ENCODE results near the gene PYDC1.
"Not testable (repeated sequence)": the region's sequence is repeated elsewhere in the genome, so short reads cannot be mapped to it uniquely, and the experiment has no call there.

The PYDC1 gene

DNA sequence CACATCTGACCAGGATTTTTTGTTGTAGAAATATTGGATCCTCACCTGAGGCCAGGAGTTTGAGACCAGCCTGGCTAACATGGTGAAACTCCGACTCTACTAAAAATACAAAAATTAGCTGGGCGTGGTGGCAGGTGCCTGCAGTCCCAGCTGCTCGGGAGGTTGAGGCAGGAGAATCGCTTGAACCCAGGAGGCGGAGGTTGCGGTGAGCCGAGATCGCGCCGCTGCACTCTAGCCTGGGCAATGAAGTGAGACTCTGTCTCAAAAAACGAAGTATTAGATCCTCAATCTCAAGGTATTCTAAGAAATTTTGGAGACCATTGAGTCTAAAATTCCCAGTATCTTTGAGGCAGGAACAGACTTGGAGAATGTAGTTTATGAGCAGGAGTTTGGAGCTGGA lies 21.1 kb downstream of the PYDC1 start:
- not testable (repeated sequence) for DNase-seq

GRCh38 chr16:31194898-31195297 lies 22.0 kb downstream of the PYDC1 start:
- no peak for DNase-seq

GRCh38 chr16:31193874-31194273 lies 23.1 kb downstream of the PYDC1 start:
- DNase-seq, result no peak

- DNase-seq, result no peak
These were observed 23.9 kb downstream of the PYDC1 start for GRCh38 chr16:31192856-31193642.

- no peak for DNase-seq
These were observed 25.1 kb downstream of the PYDC1 start for GRCh38 chr16:31191697-31192428.

DNA sequence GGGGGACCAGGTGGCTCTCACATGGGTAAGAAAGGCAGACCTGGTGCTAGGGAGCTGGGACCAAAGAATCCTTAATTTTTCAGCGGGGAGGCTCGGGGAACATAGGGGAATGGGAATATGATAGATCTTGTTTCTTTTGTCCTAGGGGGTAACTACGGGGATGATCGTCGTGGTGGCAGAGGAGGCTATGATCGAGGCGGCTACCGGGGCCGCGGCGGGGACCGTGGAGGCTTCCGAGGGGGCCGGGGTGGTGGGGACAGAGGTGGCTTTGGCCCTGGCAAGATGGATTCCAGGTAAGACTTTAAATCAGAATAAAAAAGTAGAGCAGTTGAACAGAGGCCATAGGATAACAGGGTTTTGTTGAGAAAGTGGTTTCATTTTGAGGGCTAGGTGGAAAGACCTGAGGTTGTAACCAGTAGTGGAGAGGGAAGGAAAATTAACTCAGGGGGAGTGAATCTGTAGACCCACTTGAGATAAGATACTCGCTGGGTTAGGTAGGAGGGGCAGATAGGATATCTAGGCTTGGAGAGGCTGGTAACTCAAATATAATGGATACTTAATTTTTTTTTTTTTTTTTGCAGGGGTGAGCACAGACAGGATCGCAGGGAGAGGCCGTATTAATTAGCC lies 26.0 kb downstream of the PYDC1 start:
- no peak for DNase-seq

DNA sequence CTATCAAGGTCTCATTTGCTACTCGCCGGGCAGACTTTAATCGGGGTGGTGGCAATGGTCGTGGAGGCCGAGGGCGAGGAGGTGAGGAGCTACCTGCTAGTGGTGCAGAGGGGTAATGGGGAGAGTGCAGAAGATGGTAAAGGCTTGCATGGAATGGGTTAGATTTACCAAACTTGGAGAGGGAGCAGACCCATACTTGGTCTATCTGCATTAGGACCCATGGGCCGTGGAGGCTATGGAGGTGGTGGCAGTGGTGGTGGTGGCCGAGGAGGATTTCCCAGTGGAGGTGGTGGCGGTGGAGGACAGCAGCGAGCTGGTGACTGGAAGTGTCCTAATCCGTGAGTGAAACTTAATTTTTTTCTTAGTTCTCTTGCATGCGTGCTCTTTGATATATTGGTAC lies 26.9 kb downstream of the PYDC1 start:
- no peak for DNase-seq

DNA sequence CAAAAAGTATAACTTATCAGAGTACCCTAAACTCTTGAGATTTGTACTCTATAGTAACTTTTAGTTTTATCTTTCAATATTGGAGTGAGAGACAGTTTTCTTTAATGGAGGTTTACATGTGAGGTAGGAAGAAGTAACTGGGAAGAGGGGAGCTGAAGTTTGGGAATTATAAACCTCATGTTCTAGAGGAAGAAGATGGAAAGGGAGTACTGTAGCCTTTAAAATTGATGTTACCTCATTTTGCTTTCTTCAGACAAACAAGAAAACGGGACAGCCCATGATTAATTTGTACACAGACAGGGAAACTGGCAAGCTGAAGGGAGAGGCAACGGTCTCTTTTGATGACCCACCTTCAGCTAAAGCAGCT lies 27.5 kb downstream of the PYDC1 start:
- no peak for DNase-seq

- DNase-seq, result no peak
These were observed 28.2 kb downstream of the PYDC1 start for GRCh38 chr16:31188450-31189411.

DNA sequence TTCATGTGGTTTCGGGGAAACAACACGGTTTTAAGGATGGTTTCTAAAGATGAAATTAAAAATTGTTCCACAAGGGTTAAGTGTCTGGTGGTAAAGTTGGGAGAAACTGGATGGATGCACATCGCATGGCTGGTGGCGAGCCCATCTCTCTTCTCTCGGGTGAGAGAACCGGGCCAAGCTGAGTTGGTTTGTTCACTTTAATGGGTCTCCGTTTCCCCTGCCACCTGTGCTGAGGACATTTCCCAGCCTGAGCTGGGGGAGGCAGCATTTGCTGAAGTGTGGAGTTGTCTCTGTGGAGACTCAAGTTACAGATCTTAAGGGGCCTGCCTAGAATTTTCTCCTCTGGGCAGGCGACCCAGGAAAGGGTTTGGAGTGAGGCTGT lies 29.1 kb downstream of the PYDC1 start:
- DNase-seq, result no peak

DNA sequence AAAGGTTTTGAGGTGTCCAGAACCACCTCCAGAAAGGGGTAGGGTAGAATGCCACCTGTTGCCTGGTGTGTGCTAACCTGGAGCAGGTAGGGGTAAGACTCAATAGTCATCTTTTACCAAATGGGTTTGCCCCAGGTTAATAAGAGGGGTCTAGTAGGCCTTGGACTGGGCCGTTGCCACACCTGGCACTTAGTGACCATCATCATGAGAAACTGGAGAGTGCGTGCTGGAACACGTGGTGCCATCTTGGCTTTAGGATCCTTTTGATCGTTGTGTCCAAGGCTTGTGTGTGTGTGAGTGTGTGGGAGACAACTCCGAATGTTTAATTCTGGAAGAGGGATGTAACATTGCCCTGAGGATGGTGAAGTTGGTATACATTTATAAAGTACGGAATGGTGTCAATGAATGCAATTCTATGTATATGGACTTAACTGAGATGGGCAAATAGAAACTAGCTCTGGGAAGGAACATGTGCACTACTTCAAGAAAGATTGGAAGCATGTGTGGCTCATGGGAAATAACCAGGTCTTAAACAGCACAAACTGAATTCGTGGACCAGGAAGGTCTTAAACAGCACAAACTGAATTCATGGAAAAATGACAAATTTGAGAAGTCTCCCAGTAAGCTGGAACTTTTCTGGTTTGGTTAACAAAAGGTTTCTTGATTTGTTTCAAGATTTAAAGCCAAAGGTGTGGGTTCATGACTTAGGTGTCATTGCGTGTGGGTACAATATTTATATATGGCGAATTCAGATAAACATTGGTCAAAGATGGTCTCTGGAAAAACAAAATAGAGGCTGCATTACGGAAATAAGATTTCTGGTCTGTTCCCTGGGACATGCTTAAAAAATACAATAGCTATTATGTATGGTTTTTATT lies 29.8 kb downstream of the PYDC1 start:
- no peak for DNase-seq

DNA sequence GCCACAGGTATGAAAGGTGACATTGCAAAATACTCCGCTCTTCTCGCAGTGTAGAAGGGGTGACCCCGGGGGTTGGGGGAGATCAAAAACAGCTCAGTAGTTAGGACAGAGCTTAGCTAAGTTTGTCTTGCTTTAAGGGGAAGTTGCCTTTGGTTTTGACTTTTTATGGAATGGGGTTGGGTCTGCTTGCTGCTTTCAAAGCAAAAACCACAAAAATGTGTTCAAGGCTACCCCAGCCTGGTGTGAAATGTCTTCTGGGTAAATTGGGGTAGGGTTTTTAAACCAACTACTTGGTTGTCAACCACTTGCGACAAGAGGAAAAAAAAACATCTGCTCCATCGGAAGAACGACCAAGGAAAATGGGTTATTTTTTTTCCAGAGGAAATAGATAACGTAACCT lies 30.8 kb downstream of the PYDC1 start:
- no peak for DNase-seq

- DNase-seq, result no peak
These were observed 31.6 kb downstream of the PYDC1 start for GRCh38 chr16:31185339-31185738.

- DNase-seq, result no peak
These were observed 32.0 kb downstream of the PYDC1 start for GRCh38 chr16:31184888-31185287.

DNA sequence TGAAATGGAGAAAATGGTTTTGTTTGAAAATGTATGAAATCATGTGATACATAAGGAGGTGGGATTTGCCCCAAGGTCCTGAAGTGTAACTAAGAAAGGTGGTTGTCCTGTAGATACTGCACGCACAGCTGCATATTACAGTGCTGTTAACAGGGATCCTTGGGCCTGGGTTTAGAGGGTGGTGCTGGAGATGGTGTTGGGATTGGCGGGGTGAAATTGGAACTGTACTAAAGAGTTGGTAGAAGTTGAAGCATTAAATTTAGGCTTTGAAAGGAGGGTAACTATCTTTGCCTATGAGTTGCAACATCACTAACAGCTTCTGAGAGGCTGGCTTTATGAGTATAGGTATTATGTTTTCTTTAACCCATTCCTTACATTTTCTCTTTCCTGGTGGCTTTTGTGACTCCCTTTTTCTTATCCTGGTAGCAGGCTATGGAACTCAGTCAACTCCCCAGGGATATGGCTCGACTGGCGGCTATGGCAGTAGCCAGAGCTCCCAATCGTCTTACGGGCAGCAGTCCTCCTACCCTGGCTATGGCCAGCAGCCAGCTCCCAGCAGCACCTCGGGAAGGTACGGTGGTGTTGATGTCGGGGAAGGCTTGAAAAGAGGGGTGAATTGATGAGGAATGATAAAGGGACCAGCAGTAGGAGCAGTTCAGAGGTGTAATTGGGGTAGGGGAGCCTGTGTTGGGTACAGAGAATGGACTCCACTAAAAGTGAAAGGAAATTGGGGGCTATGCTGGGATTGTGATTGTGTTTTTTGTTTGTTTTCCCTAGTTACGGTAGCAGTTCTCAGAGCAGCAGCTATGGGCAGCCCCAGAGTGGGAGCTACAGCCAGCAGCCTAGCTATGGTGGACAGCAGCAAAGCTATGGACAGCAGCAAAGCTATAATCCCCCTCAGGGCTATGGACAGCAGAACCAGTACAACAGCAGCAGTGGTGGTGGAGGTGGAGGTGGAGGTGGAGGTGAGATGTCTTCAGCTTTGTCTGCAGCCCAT lies 33.2 kb downstream of the PYDC1 start:
- DNase-seq, result no peak

DNA sequence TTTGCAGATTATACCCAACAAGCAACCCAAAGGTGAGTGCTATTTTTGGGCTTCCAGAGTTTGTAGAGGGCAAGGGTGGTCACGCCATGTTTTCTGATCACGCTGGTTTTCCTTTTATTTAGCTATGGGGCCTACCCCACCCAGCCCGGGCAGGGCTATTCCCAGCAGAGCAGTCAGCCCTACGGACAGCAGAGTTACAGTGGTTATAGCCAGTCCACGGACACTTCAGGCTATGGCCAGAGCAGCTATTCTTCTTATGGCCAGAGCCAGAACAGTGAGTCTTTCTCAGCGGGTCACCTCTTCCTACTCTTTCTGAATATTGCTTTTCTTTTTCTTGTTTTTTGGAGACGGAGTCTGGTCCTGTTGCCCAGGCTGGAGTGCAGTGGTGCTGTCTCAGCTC lies 34.5 kb downstream of the PYDC1 start:
- DNase-seq, result no peak

GRCh38 chr16:31181102-31181830 lies 35.7 kb downstream of the PYDC1 start:
- no peak for DNase-seq

- DNase-seq, result peak; percentile 83
These were observed 37.0 kb downstream of the PYDC1 start, which contains the start of gene FUS for GRCh38 chr16:31179747-31180459. Gene FUS, plus strand, starts transcription at chr16:31180139. Its CDS starts 76 bp downstream, at chr16:31180215.

DNA sequence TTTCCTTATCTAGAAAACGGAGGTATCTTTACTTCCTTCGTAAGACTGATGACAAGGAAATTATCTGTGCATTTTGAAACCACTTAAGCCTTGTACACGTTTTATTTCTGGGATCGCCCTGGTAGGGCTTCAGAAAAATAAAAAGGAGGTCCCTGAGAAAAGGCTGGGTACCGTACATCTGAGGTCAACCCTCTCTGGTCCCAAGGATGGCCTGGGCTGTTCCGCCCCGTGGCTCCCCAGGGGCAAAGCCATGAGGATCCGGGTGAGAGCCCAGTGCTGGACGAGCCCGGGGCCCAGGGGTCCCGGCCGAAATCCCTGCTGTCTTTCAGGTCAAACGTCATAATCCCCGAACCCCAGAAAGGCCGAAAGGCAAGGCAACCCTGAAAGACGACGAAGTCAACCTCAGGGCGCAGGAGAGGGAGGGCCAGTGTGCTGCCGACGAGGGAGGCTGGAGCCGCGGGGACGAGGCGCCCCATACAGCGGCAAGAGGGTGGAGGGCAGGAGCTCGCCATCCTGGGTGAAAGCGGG lies 37.7 kb downstream of the PYDC1 start:
- DNase-seq, result no peak

Data from activated gamma-delta T cell (primary cell).